GM19351 (cell line): ENCODE data around the gene CHCHD5.

Source experiments
- ATAC-seq: cut with Tn5 transposase; IDR thresholded peaks from one replicate; pipeline ENCODE4 v1.9.1; 2021; ENCODE audit warnings: mild to moderate bottlenecking, moderate library complexity; ENCODE audit not compliant: unreplicated experiment

The CHCHD5 gene

DNA sequence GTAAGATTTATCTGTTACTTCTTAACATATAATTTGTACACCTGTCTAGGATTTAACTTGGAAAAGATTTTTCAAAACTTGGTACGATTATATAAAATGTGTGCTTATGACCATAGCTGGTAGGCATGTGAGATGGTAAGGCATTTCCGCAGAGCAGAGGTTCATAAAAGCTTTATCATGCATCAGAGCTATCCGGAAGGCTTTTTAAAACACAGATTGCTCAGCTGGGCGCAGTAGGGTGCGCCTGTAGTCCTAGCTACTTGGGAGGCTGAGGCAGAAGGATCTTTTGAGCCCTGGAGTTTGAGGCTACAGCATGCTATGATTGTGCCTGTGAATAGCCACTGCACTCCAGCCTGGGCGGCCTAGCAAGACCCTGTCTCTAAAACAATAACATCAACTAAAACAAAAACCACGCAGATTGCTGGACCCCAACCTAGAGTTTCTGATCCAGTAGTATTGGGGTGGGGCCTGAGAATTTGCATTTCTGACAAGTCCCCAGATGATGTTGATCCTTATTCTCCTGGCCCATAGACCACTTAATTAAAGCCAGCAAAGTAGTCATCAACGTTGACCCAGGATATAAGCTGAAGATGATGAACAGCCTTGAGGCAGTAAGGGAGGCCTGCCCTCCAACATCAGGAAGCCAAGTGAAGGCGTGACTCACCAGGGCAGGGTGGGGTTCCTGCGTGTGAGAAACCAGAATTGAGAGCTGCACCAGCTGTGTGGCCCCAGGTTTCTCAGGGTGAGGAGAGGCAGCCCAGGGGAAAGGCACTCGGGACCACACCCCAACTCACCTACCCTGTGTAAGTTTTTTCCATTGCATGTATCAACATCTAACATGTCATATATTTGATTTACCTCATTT is 39.7 kb downstream of the CHCHD5 start:
- peak; percentile 89 for ATAC-seq

DNA sequence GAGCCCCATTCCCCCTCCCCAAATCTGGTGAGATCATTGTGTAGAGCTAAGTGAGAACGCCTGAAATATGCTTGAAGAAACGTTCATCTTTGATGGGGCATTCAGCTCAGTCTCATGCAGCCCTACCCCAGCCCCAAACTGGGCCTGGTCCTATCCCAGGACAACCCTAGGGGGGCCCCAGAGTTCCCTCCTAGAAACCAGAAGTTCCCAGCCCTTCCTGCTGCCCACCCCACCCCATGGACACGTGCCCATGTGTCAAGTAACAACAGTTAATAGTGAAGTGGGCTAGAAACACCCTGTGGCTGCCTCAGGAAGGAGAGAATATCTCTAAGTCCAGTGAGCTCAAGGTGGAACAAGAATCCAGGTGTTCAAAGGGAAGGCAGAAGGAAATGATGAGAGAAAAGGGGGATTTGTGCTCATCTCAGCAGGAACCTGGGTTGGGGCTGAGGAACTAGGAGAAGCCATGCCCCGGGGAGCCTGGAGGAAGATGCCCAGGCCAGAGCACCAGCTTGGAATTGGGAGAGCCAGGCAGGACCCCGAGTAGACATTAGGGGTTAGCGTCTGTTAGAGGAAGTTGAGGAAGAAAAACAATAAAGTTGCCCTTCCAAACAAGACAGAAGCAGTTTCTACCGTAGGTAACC is 41.2 kb downstream of the CHCHD5 start:
- ATAC-seq: no peak

DNA sequence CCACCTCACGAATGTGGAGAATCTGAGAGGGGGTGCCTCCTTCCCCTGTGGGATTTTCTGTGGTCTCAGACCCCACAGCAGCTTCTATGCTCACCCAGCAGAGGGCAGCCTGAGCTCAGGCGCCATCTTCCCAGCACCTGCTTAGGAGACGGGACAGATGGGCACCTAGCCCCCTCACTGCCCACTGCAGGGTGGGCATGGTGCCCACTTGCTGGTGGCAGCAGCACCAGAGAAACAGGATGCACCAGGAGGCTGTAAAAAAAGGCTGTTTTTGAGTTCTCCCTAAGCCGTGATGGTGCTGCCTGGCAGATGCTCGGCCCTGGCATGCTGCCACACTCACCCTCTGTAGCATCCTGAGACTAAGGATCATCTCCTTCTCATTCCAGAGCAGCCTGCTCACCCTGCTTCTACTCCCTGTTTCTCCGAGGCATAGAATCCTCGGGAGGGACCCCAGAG is 42.2 kb downstream of the CHCHD5 start:
- ATAC-seq: no peak

DNA sequence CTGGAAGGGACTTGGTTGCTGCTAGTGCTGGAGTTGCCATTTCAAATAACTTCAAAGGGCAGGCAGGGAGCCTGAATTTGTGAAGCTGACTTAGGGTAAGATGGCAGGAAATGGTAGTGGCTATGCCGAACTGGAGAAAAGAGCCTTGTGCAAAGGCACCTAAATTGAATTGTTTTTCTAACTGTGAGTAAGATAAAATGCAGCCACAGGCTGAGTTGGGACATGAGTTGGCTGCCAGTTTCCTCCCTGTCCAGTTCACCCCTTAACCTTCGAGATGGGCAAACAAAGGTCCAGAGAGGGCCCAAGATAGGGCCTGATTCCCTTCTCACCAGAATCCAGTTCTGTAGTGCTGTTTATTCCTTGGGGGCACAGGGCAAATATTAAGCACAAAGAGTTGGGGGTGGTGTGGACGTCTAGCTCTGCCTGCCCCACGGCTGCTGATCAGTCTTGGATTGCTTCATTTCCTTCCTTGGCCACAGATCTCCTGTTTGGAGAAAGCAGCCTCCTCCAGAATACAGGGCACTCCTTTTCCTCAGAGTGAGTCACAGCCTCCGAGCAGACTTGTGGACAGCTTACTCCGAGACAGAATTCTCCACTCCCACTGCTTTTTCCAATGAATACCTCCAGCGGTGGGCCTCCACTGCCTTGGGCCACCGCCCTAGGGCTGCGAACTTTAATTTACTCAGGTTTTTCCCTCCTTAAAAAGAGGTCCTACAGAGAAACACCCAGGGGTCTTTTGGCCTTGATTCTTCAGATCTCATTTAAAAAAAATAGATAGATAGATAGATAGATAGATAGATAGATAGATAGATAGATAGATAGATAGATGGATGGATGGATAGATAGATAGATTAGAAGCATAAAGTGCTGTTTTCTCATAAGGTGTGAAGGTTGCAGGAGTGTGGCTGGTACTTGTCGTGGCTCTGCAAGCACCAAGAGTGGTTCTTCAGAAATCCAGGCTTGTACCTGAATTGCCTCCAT is 42.9 kb downstream of the CHCHD5 start:
- ATAC-seq: no peak

DNA sequence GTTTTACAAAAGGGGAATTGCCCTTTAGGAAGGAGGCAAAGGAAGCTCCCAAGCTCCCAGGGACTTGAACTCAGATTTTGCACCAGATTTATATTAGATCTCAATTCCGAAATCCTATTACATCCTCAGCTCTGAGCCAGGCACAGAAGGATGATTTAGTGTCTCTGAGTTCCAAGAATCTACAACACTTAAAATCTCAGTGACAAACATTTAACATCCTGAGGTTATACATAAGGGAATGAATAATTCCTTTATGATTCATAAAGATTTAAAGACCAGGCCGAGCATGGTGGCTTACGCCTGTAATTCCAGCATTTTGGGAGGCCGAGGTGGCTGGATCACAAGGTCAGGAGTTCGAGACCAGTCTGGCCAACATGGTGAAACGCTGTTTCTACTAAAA is 44.8 kb downstream of the CHCHD5 start:
- ATAC-seq: no peak

DNA sequence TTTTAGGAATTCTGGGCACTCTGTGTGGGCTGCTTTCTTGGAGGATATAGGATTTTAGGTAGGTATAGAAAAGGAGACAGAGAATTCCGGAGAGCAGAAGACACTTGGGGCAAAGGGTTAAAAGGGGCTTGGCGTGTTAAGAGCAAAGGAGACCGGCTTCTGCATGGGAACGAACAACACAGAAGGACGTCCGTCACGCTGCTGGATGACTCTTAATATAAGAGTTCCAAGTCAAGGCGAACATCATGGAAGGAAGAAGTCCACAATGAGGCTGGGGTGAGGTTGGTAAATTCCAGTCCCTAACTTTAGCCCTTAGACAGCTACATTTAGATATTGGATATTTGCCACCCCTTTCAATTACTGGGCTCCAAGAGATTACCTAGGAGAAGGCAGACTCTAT is 45.4 kb downstream of the CHCHD5 start:
- no peak for ATAC-seq

DNA sequence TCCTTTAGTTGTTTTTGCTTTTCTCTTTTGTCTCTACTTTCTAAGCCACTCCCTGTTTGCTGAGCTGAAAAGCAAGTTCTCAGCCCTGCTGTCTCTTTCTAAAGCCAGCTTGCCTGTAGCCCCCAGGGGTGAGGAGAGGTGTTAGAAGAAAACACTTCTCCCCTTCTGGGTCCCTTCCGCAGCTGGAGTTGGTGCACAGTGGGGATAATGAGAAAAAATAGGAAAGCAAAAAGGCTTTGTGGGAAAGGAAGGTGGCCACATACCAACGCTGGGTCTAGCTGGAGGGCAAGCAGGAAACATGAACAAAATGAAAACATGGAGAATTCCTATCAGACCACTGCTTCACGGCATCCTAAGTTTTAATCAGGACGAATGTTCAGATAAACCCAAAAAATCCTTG is 45.9 kb downstream of the CHCHD5 start:
- no peak for ATAC-seq

DNA sequence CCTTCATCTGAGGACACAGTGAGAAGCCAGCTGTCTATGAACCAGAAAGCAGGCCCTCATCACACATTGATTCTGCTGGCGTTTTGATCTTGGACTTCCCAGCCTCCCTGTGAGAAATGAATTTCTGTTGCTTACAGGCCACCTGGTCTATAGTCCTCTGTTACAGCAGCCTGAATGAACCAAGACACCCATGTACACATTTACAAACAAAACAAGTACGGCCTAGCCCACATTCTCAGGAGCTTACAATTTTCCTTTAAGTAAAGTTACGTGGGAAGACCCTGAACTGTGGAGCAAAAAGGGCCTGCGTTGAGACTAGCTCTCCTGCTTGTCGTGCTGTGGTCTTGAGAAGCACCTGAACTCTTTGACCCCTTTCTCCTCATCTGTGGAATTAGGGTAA is 49.3 kb downstream of the CHCHD5 start:
- ATAC-seq: no peak

DNA sequence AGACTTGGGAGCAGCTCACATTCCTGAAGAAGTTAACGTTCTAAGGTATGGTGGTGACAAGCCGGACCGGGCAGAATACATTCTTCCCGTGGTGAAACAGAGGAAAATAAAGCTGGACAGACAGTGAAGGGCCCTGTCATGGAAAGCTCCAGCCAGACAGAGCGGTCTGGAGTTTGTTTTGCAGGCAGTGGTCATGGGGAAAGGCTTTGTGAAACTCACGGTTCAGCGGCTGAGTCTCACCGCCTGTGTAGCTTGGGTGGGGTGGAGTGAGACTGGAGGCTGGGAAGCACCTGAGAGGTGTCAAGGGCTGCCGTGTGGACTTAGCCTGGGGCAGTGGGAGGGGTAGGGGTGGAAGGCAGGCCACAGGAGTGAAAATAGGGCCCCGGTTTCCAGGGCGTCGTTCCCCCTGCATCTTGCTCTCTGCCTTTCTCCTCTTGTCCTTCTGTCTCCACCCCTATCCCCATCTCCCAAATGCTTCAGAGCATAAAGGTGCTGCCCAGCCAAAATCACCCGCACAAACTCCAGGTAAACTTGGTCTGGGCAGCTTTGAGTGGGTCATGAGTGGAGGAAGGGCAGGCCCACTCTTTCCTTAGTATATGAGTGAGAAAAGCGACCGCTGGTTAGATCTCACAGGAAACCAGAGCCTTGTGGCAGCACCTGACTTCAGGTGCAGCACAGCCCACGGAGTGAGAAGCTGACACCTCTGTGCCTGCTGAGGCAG is 49.9 kb downstream of the CHCHD5 start:
- no peak for ATAC-seq

DNA sequence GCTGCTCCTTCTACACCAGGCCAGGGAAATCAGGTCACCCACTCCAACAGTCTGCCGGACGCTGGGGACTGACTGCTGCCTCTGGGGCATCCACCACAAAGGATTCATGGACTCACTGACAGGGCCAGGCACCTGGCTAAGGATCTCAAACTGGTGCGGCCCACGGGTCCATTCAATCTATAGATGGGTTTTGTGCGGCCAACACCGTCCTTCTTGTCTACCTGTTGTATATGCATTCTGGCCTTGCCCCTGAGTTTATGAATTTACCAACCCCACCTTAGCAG is 50.4 kb downstream of the CHCHD5 start:
- ATAC-seq: no peak

DNA sequence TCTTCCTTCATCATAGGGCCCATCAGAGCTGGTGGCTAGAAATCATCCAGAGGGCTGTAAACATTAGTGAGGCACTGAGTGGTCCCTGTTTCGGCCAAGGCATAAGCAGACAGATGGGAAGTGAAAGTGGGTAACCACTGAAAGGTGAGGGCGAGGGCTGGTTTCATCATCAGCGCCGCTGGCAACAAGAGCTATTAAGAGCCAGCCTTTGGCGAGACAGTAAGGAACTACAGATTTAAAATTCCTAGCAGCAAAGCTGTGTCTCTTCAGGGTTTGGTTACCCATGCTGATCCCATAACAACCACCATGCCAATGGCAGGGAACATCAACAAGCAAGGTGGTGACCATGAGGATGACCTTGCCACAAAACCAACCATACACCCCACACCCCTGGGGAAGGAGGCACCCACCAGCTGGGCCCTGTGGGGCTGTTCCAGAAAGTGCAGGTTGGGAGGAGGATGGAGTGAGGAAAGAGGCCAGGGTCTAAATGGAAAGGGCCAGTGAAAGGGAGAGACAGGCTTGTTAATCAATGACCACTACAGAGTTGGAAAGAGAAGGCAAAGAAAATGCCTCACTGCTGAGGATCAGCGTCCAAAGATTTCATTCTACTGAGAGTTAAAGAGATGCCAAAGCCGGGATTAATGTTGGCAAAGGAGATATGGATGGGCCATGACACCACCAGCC is 52.3 kb downstream of the CHCHD5 start:
- ATAC-seq: peak; percentile 66

DNA sequence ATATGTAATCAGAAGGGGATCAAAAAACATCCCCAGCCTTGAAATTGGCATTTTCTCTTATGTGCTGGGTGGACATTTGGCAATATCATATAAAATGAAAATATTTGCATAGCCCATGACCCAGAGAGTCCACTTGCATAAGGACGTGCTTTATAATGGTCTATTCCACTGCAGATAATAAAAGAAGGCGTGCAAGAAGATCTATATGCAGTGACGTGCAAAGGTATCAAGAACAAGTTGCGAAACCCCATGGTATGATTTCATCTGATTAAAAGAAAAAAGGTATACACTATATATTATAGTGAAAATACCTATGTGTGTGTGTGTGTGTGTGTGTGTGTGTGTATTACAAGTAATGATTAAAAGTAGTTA is 52.9 kb downstream of the CHCHD5 start:
- no peak for ATAC-seq
